ENCODE results near the gene SH2D1B. TPM values are rescaled to one million over a fixed set of nuclear protein-coding genes. Genes with fewer than 3 reads are reported as not detected.

SH2D1B gene
- total RNA-seq, 2 donors from 2014 or later, result 0.14 to 0.69 TPM

DNA sequence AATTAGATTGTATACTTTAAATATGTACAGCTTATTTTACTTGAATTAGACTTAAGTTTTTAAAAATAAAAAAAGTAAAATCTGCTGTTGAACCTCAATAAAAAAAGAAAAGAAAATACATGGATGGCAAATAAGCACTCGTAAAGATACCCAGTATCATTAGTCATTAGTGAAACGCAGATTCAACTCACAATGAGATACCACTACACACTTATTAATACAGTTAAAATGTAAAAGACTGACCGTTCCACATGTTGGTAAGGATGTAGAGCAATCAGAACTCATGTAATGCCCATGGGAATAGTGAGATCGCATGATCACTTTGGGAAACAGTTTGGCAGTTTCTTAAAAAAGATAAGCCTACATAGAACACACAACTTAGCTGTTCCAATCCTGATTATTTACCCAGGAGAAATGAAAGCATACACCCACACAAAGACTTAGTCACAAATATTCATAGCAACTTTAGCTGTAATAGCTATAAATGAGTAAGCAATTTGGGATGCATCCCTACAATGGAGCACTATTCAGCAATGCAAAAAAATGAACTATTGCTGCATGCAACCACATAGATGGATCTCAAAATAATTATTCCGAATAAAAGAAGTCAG is 7.3 kb downstream of the SH2D1B start:
- no peak for DNase-seq (ENCODE audit: low spot score)
- intact Hi-C loops (cut with DNase I), result no loop called here

DNA sequence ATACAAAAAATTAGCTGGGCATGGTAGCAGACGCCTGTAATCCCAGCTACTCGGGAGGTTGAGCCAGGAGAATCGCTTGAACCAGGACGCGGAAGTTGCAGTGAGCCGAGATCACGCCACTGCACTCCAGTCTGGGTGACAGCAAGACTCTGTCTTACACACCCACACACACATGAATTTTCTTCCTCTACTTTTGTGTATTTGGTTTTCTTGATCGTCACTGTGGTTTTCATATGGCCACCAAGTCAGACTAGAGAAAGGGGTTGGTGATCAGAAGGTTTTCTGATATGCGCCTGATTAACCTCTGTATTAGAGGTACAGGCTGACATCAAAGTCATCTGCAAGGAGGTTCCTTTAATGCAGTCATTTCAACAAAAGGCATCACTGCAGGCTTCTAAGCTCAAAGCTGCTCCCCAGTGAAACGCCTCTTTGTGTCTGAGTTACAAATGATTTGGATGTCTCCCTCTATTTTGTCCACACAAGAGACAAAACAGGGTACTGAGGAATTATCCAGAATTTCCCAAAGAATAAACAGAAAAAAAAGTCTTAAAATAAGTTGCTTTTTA is 11.1 kb downstream of the SH2D1B start:
- no peak for DNase-seq (ENCODE audit: low spot score)
- intact Hi-C loops (cut with DNase I), result no loop called here

DNA sequence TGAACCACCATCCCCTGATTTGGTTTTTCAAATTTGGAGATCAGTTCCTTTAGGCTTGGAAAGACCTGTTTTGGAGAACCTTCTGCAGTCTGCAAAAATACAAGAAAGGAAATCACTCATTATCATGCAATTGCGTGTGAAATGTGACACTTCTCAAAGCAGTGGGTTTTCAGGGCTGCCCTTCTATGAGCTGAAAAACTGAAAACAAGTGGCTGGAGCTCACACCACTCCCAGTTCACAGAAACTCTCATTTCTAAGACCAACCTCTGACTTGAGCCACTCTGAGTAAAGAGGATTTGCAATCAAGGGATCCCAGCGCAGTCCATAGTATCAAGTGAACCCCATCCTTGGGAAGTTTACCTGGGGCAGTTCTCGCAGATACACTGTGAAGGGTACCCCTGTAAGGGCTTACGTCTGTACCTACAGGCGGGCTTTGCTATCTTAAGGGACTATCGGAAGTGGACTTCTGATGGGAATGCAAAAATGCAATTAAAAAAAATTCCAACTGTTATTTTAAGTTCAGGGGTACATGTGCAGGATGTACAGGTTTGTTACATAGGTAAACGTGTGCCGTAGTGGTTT is 12.8 kb downstream of the SH2D1B start:
- DNase-seq (ENCODE audit: low spot score), result no peak
- intact Hi-C loops (cut with DNase I), result no loop called here

DNA sequence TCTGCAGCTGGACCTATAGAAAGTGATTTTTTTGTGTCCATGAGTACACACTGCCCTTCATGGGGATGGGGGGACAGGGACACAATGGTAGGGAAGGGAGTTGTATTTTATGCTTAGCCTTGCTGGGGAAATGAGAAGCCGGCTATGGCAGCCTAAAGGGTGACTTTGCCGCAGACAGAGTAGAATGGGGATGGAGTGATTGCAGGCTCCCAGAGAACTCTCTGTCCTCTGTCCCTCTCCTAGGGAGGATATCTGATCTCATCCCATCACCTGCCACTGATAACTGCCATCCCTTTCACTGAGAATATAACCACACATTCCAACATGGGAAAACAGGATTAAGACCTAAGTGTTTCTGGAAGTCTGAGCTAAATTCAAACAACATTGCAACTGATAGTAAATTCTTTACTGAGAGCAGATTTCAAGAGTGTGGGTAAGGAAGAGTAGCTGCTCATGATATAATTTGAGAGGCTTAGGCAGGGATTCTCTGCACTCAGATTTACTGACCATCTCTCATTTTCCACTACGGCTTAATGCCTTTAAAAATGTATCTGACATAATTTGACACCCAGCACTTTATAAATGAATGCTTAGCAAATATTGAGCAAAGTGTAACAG is 13.9 kb downstream of the SH2D1B start:
- intact Hi-C loops (cut with DNase I), result no loop called here
- DNase-seq (ENCODE audit: low spot score), result no peak

DNA sequence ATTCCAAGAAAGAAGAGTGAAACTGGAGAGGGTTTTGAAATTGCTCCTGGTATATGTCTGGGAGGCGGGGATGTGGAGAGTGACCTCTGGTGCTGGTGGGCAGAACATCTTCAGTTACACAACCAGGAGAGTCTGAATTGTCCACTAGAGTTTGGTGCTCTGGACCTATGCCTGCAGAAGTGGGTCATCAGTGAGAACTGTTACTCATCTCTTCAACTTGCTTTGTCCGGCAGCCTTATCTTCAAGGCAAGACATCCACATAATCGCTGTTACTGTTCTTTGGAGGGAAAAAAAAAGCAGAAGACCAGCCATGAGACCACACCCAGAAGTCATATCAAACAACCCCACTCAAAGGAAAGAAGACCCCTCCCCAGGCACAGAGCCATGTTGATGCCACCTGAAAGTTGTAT is 14.9 kb downstream of the SH2D1B start:
- intact Hi-C loops (cut with DNase I), result no loop called here

DNA sequence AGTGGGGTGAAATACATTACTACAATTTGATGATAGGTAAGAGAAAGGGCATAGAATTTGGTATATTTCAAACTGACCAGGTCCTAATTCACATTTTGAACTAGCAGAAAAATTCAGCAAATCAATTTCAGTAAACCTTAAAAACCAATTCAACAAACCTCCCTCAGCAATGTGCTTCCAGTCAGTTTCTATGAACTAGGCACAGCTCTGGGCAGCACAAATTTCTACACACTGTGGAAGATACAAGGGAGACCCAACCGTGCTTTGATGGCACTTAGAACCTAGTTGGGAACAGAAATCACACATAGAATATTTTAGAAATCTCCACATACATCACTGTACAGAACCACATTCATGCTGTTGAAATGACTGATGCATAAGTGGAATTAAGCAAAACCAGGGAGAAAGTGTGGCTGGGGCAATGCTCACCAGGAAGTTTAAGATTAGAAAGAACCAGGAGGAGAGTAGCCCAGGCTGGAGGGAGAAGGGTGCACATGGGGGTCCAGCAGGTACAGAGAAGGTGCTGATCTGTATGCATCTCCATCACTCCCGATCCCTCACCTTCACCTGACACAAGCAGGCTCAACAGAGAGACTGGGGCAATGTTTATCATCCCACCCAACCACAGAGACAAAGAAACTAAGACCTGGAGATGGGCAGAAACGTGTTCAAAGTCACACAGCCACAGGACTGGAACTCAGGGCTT is 15.6 kb downstream of the SH2D1B start:
- intact Hi-C loops (cut with DNase I), result no loop called here

More for the DNA sequence above, 14.9 kb downstream of the SH2D1B start:
- no peak for DNase-seq (ENCODE audit: low spot score)

DNA sequence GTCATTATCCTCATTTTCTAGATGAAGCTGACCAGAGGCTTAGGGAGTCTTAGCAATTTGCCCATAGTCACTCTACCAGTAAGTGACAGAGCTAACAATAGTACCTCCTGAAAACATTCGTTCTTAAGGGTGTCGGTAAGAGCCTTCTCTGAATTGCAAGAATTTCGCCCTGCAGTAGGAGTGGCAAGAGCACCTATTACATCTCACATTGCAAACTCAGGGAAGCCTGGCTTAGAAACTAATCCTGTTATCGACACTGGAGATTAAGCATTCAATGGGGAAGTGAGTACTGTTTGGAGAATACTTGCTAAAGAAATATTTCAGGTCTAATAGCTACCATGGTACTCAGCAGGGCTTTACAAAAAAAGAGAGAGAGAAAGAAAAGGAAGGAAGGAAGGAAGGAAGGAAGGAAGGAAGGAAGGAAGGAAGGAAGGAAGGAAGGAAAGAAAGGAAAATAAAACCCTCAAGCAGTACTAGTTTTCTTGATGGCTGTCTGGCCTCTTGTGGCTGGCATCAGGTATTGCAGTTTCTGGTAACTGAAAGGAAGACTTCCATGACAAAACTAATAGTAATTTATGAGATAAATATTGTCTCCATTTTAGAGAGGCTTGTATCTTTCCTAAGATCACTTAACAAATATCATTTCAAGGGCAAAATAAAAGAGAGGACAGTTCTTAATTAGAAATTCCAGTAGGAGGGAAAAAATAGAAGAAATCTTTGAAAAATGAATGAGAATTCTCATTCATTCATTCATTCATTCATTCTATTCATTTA is 20.0 kb downstream of the SH2D1B start:
- no peak for DNase-seq (ENCODE audit: low spot score)
- intact Hi-C loops (cut with DNase I), result loop anchor here in 1 of 2 donors (5.0 kb wide), 1 partner anchor 335 kb away; no protein-coding TSS in a partner anchor

More for the DNA sequence above, 15.6 kb downstream of the SH2D1B start:
- no peak for DNase-seq (ENCODE audit: low spot score)

DNA sequence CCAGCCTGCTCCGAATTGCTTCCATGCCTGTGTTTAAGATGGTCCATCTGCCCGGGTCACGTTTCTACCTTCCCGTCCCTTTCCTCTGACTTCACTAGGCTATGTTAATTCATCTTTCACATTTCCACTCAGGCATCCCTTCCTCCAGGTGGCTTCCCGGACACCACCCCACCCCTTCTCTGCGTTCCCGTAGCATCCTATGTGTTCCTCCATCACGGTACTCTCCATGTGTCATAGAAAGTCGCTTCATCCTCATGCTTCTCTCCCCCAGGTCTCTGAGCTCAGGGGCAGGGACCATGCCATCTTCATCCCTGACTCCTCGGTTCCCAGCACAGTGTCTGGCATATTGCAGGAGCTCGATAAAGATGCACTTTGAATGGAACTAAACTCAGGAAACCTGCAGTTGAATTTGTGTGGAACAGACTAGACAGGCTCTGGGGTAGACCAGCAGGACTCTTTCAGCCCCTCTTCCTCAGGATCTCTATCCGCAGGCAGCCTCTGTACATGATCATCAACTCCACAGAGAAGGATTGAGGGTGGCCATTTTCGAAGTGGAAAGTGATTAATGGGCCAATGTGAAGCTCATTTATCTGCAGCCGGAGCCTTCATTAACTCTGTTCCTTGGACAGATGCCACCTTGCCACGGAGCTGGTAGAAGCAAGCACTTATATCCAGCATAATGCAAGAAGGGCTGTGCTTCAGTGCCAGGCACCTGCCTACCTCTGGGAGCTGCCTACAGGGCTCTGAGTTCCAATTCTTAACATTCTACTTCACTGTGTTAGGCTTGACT is 21.3 kb downstream of the SH2D1B start:
- intact Hi-C loops (cut with DNase I), result loop anchor here in 1 of 2 donors (5.0 kb wide), 1 partner anchor 333 kb away; no protein-coding TSS in a partner anchor
- no peak for DNase-seq (ENCODE audit: low spot score)

DNA sequence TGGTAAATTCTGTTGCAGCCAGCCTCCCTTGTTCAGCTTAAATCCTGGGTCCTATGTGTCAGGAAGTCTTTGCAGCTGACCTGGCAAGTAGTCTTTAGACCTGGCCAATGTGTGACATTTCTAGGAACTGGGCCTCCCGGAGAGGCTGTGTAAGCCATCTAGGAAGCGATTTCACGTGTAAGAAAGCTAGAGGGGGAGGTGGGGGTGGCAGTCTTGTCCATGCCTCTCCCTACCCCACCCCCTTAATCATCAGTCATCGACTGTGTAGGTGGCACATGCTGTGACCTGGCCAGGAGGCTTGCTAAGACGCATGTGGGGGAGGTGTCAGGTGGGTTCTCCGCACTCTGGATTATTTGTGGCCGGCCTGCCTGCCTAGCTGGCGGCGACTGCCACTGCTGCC is 22.0 kb downstream of the SH2D1B start:
- intact Hi-C loops (cut with DNase I), result loop anchor here (5.0 to 10.0 kb wide), 2 partner anchors 333 to 335 kb away; no protein-coding TSS in a partner anchor
- DNase-seq (ENCODE audit: low spot score), result no peak

DNA sequence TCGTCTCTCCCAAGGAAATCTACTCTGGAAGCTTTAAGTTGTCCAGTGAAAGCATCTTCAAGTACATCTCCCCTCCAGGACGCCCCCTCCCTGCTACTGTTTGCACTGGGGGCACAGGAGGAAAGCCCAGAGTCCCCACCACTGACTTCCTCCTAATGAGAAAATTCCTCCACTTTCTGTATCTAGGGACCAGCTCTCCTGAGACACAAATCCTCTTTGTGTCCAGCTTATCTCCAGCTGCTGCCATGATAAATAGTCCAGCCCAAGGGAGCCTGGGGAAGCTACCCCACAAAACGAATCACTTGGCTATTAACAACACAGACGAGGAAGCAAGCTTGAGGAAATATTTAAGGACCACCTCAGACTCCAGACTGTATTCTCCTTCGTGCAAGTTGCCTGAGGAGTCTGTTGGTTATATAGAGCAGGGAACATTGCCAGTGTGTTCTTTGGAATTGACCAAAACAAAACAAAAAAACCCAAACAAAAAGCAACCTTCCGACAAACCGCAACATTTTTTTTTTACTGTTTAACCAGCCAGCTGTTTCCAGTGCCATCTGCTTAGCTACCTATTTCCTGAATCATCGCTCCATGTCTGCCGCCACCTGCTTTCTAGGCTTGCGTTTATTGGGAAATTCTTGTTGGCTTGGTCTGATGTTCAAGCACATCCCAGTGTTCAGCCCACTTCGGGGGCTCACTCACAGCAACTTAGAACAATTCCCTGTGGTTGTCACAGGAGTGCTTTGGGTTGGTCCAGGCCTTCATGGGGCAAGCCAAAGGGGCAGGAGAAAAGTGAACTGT is 22.7 kb downstream of the SH2D1B start:
- no peak for DNase-seq (ENCODE audit: low spot score)
- intact Hi-C loops (cut with DNase I), result loop anchor here in 1 of 2 donors (10.0 kb wide), 1 partner anchor 334 kb away; no protein-coding TSS in a partner anchor

DNA sequence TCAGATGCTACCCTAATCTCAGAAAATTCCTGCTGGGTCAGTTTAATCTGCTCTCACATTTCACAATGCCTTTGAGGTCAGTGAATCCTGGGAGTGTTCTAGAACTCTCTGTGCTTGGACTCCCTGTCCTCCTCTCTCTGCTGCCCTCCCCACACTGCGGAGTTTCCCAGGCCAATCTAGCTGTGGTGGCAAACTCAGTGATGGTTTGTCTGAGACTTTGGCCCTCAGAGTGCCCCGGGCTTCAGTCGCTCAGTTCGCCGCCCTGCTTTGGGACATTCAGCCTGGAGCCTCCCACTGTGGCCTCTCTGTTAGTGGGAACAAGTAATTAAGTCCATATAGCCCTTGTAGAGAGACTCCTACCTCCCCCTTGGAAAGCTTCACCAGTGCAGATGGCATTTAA is 23.3 kb downstream of the SH2D1B start:
- intact Hi-C loops (cut with DNase I), result loop anchor here in 1 of 2 donors (10.0 kb wide), 1 partner anchor 334 kb away; no protein-coding TSS in a partner anchor
- no peak for DNase-seq (ENCODE audit: low spot score)

DNA sequence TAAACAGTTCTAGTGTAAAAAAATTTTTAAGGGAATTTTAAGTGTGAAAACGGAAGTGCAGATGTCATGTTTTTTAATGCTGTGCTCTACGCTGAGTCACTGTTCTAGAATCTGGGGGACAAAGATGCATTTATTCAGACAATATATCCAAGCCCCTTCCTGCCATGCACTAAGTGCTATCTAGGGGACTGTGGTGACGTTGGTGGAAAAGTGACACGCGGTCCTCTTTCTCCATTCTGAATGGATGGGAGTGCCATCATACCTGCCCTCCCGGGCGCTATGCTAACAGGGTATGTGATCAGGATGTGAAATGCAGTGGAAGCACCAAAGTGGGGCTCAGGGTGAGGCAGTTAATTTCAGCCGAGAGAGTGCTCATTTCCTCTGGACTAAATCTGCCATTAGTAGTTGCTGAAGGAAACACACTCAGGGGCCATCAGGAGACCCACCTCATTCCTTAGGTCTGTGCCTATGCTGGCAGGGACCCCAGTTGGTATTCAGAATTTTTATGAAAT is 23.8 kb downstream of the SH2D1B start:
- no peak for DNase-seq (ENCODE audit: low spot score)
- intact Hi-C loops (cut with DNase I), result loop anchor here in 1 of 2 donors (10.0 kb wide), 1 partner anchor 333 kb away; no protein-coding TSS in a partner anchor

DNA sequence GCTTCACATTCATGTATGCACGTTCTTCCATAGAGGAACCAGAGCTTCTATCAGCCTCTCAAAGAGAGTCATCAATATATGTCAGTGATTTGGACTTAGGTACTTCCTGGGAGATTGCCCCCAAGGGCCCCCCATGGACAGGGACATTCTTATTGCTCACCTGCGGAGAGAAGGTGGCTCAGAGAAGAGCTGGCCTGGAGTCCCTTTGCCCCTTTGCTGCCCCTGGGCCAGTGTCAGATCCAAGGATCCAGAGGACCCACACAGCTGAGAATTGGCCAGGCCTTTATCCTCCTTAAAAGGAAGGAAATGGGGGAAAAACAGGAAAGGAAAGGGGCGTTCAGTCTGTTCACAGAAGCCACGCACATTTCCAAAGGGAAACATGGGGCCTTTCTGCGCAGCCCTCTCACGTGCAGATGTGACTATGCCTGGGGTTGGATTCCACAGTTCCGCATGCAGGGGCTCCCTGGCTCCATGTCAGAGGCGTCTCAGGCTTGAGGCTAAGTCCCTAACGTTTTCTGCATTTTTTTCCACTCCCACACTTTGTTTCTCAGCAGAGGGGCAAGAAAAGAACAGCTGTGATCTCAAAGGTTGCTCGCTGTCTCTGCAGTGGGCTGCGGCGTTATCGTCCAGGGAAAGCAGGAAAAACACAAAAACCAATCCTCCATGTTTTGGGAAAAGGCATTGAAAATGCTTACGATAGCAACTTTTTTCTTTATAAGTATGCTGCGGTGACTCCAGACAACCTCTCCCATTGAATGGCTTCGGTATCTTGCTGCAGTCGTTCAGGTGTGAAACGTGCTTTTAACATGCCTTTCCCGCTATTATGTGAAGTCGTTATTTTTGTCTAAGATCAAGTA is 24.5 kb downstream of the SH2D1B start:
- intact Hi-C loops (cut with DNase I), result loop anchor here in 1 of 2 donors (10.0 kb wide), 1 partner anchor 333 kb away; no protein-coding TSS in a partner anchor
- no peak for DNase-seq (ENCODE audit: low spot score)

DNA sequence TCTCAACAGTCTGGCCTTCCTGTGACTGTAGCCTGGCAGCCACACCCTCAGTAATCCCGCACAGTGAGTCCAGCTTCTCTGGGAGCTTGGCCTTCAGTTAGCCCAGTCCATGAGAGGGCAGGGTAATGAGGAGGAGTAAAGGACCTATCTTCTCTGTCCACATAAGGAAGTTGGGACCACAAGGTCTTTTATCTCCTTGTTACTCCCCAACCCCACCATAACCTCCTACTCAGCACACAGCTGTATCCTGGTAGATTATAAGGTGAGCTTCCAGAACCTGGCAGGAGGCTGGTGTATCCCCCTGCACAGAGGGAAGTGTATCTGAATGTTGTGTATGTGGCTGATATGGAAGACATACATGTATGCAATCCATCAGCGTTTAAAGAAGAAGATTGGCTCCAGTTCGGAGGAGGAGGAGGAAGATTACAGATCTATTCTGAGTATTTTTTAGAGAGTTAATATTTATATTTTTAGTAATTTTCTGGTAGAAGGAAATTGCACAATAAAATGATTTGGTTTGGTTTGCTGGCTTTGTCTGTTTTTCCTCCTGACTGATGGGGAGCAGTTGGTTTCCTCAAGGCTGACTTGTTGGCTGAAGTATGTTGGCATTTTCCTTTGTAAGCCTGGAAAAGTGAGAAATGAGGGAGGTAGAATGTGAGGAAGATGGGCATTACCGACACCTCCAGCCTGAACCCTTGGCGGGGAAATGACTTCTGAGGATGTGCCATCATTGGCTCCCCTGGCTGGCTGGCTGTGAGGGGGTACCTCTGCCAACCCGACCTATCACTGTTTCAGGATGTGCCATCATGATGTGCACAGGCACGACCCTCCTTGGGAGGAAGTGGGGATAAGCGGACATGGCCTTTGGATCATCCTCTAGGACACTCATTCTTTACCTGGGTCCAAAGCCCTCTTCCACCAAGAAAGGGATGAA is 25.4 kb downstream of the SH2D1B start:
- intact Hi-C loops (cut with DNase I), result loop anchor here in 1 of 2 donors (10.0 kb wide), 1 partner anchor 332 kb away; no protein-coding TSS in a partner anchor
- DNase-seq (ENCODE audit: low spot score), result no peak

DNA sequence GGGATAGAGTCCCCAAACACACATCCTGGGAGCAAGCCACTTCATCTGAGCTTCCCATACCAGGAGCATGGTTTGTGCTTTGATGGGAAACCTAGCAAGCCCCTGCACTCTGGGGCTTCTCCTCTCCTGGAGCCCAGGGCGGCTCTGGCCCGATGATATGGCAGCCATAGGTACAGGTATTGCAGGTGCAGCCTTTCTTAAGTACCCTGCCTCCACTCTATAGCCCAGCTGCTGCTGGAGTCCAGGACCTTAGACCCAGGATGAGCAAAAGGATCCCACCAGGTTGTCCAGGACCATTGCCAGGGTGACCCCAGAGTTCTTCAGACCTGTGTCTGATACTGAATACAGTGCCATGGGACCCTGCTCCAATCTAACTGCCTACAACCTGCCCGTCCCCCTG is 26.2 kb downstream of the SH2D1B start:
- no peak for DNase-seq (ENCODE audit: low spot score)
- intact Hi-C loops (cut with DNase I), result loop anchor here in 1 of 2 donors (10.0 kb wide), 1 partner anchor 331 kb away; no protein-coding TSS in a partner anchor
